ENCODE measurements around the gene POLR2F.

Gene POLR2F

GRCh38 chr22:38009000-38009806, 55.7 kb downstream of the POLR2F start:
- DNase-seq = no peak

GRCh38 chr22:38012604-38013072, 59.1 kb downstream of the POLR2F start:
- DNase-seq = no peak

GRCh38 chr22:38014083-38014482, 60.6 kb downstream of the POLR2F start:
- DNase-seq = no peak

DNA sequence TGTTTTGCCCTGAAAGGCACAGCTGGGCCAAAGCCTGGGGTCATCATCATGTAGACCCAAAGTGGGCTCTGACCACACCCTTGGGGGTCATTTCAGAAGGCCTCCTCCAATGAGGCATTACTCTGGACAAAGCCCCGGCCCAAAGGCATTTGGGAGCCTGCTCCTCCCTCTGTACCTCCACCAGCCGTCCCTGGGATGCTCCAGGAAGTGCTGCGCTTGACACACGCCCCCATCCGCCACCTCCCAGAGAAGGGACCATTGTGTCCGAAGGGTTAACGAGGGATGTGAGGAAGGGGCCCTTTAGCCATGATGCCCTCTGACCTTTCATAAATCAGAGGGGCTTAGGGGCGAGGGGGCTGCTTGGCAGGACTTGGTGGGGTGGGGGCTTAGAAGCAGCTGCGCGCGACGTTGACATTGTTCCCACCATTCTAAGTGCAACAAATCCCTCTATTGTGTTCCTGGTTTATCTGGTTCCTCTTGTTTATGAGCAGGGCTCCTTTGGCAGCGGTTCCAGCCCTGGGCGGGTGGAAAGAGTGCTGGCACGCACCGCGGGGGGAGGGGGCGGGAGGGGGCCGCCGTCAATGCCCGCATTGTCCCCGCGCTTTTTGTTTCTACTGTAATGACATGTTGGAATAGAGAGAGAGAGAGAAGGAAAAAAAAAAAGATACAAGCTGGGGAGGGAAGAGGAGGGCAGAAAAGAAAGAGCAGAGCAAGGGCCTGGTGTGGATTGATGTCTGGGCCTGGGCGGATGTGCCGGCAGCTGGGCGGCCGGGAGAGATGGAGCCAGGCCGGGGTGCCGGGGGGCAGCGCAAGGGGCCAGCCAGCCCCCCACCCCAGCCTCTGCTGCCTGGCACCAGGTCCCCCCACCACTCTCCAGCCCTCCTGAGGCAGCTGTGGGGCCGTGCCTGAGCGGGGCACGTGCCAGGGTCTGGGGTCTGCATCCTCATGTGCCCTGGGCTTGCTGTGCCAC, 63.0 kb downstream of the POLR2F start:
- peak in 1 of 2 experiments; percentile 25 for DNase-seq

- peak in 1 of 2 experiments; percentile 47 for DNase-seq
These were observed 63.9 kb downstream of the POLR2F start for GRCh38 chr22:38017272-38017920.

- no peak for DNase-seq
These were observed 64.7 kb downstream of the POLR2F start for GRCh38 chr22:38017939-38018885.

Measured in NCI-H446 (cell line).